Thoracic aorta (tissue), 2 donors: ENCODE data around the gene LTBR. TPM values are rescaled to one million over a fixed set of nuclear protein-coding genes. Genes with fewer than 3 reads are reported as not detected.
A peak's percentile ranks its signal among the peaks of the same experiment; 100 is the strongest.

Source experiments
- ATAC-seq: fragments of 150-250 bp; one replicate; pipeline ENCODE4 v1.8.0; 2017; ENCODE audit warnings: low read depth; ENCODE audit not compliant: insufficient number of reproducible peaks, low FRiP score
- DNase-seq: peaks from one replicate; pipeline ENCODE4 v3.0.0-alpha.2; 2020; ENCODE audit warnings: low spot score
- H3K27ac ChIP-seq, 2 donors: fragments of 200-600 bp; sonication (generic); 1 replicate in 1 of 2; 2 replicates in 1 of 2; pipeline ENCODE4 v1.5.1; 2016; ENCODE audit warnings: mild to moderate bottlenecking in 2 of 2, moderate library complexity in 2 of 2
- H3K27me3 ChIP-seq: fragments of 200-600 bp; sonication (generic); replicated peaks from 2 replicates; pipeline ENCODE4 v1.6.0; 2016; ENCODE audit warnings: mild to moderate bottlenecking; ENCODE audit not compliant: insufficient read depth
- H3K36me3 ChIP-seq: fragments of 200-600 bp; sonication (generic); one replicate; pipeline ENCODE4 v1.5.1; 2016
- H3K4me1 ChIP-seq, 2 donors: fragments of 200-600 bp; sonication (generic); 1 replicate in 1 of 2; 2 replicates in 1 of 2; pipeline versions ENCODE4 v1.5.1 to v1.6.0; 2016; ENCODE audit warnings: low read depth in 2 of 2, mild to moderate bottlenecking in 1 of 2; ENCODE audit not compliant: control insufficient read depth in 1 of 2
- H3K4me3 ChIP-seq: fragments of 200-600 bp; sonication (generic); 2 replicates; pipeline ENCODE4 v1.5.1; 2016; ENCODE audit warnings: mild to moderate bottlenecking
- H3K9me3 ChIP-seq: fragments of 200-600 bp; sonication (generic); 2 replicates; pipeline ENCODE4 v1.5.1; 2016
- CTCF ChIP-seq: fragments of 200-600 bp; sonication (generic); IDR thresholded peaks from one replicate; pipeline ENCODE4 v1.5.1; 2019; ENCODE audit warnings: antibody characterized with exemption
- total RNA-seq, 2 donors: library from RNA; depleted of rRNA; stranded (reverse); fragments of >200 nt; gene quantifications; one replicate each; pipeline versions ENCODE4 v1.1.0 to v1.2.3, GENCODE V29; 2016

The LTBR gene
- total RNA-seq, 2 donors from 2014 or later = 176 to 217 TPM

- Histone ChIP-seq H3K36me3 (no peaks in the 10 kb centered on the region), H3K4me1 (peaks cover 0 to 8% of the 10 kb centered on the region in 2 donors), H3K27me3 (no peaks in the 10 kb centered on the region), H3K27ac (no peak overlapping the region), H3K9me3 (no peaks in the 10 kb centered on the region), H3K4me3 (no peak overlapping the region)
- no peak for TF ChIP-seq CTCF
- ATAC-seq (no peak), DNase-seq (no peak)
These were observed 13.4 kb upstream of the LTBR start for GRCh38 chr12:6370576-6370935.

DNA sequence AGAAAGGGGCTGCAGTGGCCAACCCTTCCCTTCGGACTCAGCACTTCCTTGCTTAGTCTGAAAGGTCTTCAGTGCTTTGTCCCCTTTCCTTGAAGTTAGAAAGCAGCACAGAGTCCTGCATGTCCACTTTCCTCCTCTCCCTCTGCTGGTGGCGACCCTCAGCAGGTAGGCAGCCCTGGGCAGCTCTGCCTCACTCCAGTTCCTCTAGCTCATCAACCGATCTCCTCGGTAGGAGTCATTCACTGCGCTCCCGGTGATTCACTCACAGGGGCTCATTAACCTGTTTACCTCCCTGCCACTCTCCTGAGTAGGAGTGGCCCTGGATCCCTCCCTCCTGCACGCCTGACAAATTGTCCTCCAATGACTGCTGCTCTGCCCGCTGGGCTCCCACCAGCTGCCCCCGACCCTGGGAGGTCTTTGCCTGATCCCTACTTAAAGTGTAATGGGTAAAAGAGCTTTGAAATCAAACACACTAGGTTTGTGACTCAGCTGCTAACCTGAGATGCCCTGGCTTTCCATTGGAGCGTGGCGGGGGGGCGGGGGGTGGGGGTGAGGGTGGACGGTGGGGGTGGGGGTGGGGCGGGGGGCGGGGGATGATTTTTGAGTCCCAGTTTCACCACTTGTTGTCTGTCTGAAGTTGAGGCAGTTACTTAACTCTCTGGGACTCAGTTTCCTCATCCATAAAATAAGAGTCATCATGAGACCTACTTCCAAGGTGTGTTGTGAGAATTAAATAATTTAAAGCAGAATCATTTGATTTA is 12.8 kb upstream of the LTBR start:
- Histone ChIP-seq H3K9me3 (no peaks in the 10 kb centered on the region), H3K36me3 (no peaks in the 10 kb centered on the region), H3K27ac (no peak overlapping the region), H3K27me3 (no peaks in the 10 kb centered on the region), H3K4me3 (no peak overlapping the region), H3K4me1 (peaks cover 3 to 11% of the 10 kb centered on the region in 2 donors)
- no peak for TF ChIP-seq CTCF
- ATAC-seq (no peak), DNase-seq (no peak)

GRCh38 chr12:6372403-6373003 is 11.5 kb upstream of the LTBR start:
- Histone ChIP-seq H3K27ac (peak overlapping the region in 1 of 2 donors; percentile 24), H3K27me3 (no peaks in the 10 kb centered on the region), H3K36me3 (no peaks in the 10 kb centered on the region), H3K4me1 (peaks cover 14 to 25% of the 10 kb centered on the region in 2 donors), H3K9me3 (no peaks in the 10 kb centered on the region), H3K4me3 (no peak overlapping the region)
- DNase-seq (no peak), ATAC-seq (no peak)
- no peak for TF ChIP-seq CTCF

DNA sequence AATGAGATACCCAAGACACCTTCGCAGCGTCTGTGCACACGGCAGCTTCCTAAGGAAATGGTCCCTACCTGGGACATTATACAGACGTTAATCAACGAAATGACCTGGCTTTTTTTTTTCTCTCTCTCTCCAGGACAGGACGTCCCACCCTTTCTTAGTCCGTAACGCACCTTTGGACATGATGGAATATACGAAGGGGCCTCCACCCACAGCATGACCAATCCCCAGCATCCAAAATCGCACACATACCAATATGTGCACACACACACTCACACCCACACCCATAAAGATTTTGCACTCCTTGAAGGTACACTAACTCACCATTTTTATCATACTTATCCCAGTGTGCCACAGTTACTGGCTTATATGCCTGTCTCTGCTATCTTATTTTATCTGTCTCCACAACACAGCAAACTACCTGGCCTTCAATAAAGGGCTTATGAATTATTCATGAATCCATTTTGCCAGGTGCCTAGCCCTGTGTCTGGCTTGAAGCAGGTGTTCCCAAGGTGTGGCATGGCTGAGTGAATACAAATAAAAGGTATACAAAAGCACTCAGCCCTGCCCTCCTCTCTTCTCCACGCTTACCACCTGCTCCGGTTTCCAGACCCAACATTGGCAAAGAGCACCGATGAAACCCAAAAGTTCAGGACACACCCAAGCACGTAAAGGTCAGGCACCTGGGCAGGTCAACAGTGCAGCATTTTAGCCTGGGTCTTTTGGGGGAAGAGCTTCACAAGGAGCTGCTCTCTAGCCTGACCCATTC is 10.8 kb upstream of the LTBR start:
- no peaks in the 10 kb centered on the region for H3K9me3 ChIP-seq
- DNase-seq (no peak), ATAC-seq (no peak)
- H3K36me3 ChIP-seq = no peaks in the 10 kb centered on the region
- H3K27ac ChIP-seq = peak overlapping the region in 1 of 2 donors; percentile 24
- peaks cover 14 to 28% of the 10 kb centered on the region in 2 donors for H3K4me1 ChIP-seq
- H3K27me3 ChIP-seq = no peaks in the 10 kb centered on the region
- H3K4me3 ChIP-seq = no peak overlapping the region
- no peak for TF ChIP-seq CTCF
